ENCODE results near the gene TPPP. TPM values are rescaled to one million over a fixed set of nuclear protein-coding genes. Genes with fewer than 3 reads are reported as not detected.

The TPPP gene
- total and polyA plus RNA-seq, 12 donors = 4.6 to 50.6 (median 12.2) TPM

DNA sequence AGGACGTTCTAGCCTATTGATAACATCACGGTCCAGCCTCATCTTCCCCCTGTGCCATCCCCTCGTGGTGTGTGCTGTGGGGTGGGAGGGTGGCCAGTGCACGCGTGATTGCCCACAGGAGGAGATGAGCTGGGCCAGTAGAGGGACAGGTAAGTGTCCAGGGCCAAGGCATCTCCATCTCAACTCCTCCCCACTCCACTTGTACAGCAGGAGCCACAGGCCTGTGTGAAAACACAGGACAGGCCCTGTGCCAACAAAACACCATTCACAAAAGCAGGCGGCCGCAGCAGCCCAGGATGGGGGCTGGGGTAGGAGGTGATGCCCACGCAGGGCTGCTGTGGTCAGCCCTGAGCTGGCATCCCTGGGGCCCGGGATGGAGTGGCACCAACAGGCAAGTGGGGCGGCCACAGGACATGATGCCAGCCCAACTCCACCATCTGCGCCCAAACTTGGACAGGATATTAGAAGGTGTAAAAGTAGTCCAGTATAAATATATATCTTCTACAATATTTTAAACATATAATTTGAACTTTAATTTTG lies 32.6 kb downstream of the TPPP start:
- WGBS, 2 donors = 97 to 98% methylated on average over 11 of the region's 11 CpGs
- Histone ChIP-seq H3K4me1 (no peaks in the 10 kb centered on the region), H3K27ac (no peak overlapping the region)

DNA sequence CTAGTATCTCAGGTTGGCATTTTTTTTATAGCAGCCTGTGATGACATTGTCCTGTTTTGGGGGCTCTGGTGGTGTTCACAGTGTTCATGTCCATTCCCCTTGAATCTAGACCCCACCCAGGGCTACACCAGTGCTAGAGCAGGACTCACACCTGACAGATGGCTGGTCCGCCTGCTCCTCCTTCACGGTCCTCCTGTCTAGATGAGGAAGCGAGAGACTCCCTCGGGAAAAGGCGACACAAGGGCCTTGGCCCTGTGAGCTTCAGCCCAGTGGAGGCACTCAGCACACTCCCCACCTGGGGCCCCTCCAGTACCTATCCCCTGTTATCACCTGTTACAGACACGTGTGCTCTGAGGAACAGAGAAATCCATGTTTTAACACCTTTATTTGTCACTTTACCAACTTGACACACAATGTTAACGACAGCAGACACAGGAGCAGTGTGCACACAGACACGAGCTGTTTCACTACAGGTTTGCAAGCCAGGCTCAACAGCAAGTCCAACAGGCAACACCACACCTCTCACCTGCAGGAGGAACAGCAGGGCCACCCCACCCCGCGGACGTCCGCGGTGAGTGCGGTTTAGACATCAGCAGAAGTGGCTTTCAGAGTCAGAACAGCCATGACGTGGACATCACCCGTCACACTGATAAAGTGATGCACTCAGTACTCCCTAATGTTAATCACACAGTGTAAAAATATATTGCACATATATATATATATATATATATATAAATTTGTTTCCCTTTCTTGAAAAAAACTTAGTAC lies 33.5 kb downstream of the TPPP start:
- peaks cover 0 to 67% (median 5%) of the 10 kb centered on the region in 9 donors for H3K36me3 ChIP-seq
- ATAC-seq = no peak
- TF ChIP-seq, protein P1, sequence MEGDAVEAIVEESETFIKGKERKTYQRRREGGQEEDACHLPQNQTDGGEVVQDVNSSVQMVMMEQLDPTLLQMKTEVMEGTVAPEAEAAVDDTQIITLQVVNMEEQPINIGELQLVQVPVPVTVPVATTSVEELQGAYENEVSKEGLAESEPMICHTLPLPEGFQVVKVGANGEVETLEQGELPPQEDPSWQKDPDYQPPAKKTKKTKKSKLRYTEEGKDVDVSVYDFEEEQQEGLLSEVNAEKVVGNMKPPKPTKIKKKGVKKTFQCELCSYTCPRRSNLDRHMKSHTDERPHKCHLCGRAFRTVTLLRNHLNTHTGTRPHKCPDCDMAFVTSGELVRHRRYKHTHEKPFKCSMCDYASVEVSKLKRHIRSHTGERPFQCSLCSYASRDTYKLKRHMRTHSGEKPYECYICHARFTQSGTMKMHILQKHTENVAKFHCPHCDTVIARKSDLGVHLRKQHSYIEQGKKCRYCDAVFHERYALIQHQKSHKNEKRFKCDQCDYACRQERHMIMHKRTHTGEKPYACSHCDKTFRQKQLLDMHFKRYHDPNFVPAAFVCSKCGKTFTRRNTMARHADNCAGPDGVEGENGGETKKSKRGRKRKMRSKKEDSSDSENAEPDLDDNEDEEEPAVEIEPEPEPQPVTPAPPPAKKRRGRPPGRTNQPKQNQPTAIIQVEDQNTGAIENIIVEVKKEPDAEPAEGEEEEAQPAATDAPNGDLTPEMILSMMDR (IDR thresholded peaks at IDR 0.05) = no peak
- intact Hi-C loops (cut with DNase I) = no loop called here
- 95 to 97% methylated on average over 16 of the region's 16 CpGs for WGBS, 2 donors
- no peaks in the 10 kb centered on the region for H3K27me3 ChIP-seq
- no peaks in the 10 kb centered on the region for H3K4me1 ChIP-seq
- no peak for DNase-seq
- no peak overlapping the region for H3K4me3 ChIP-seq
- no peak overlapping the region for H3K27ac ChIP-seq
- H3K9me3 ChIP-seq = peaks cover 0 to 13% (median 0%) of the 10 kb centered on the region in 11 donors

More for the DNA sequence above, 32.6 kb downstream of the TPPP start:
- no peak for DNase-seq
- H3K36me3 ChIP-seq = peaks cover 0 to 73% (median 5%) of the 10 kb centered on the region in 9 donors
- intact Hi-C loops (cut with DNase I) = no loop called here
- H3K4me3 ChIP-seq = no peak overlapping the region
- peaks cover 0 to 13% (median 0%) of the 10 kb centered on the region in 11 donors for H3K9me3 ChIP-seq
- ATAC-seq = no peak
- H3K27me3 ChIP-seq = no peaks in the 10 kb centered on the region
- TF ChIP-seq, protein P1 (IDR thresholded peaks at IDR 0.05) = no peak

- H3K27ac ChIP-seq = no peak overlapping the region
- TF ChIP-seq, protein P1 (IDR thresholded peaks at IDR 0.05) = no peak
- H3K36me3 ChIP-seq = peaks cover 0 to 51% (median 5%) of the 10 kb centered on the region in 9 donors
- no peak overlapping the region for H3K4me3 ChIP-seq
- peaks cover 0 to 13% (median 0%) of the 10 kb centered on the region in 11 donors for H3K9me3 ChIP-seq
- ATAC-seq = peak in 1 of 8 donors; percentile 19
- 96 to 98% methylated on average over 5 of the region's 5 CpGs for WGBS, 2 donors
- DNase-seq = no peak
- no peaks in the 10 kb centered on the region for H3K4me1 ChIP-seq
- no peaks in the 10 kb centered on the region for H3K27me3 ChIP-seq
- intact Hi-C loops (cut with DNase I) = no loop called here
These were observed 35.0 kb downstream of the TPPP start for GRCh38 chr5:658103-658502.

DNA sequence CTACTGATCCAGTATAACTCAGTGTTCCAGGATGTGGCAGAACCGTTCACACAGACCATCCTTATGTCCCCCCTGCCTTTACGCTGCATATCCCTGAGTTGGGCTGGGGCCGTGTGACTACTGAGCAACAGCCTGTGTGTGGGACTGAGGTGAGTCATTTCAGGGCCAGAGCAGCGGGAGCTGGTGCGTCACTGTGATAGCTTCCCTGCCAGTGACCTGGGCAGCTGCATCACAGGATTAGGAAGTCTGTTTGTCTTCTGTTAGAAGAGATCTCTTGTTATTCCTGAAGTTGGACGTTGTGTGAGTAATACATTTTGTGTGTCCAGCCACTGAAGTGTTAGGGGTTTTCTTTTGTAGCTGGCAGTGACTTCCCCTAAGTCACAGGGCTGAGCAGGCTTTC lies 35.6 kb downstream of the TPPP start:
- Histone ChIP-seq H3K27ac (no peak overlapping the region), H3K36me3 (peaks cover 0 to 46% (median 5%) of the 10 kb centered on the region in 9 donors), H3K4me1 (no peaks in the 10 kb centered on the region), H3K9me3 (peaks cover 0 to 13% (median 0%) of the 10 kb centered on the region in 11 donors), H3K4me3 (no peak overlapping the region), H3K27me3 (no peaks in the 10 kb centered on the region)
- intact Hi-C loops (cut with DNase I) = no loop called here
- TF ChIP-seq, protein P1 (IDR thresholded peaks at IDR 0.05) = no peak
- ATAC-seq (no peak), DNase-seq (no peak)
- 89 to 96% methylated on average over 6 of the region's 6 CpGs for WGBS, 2 donors
